Suppressor macrophage (primary cell): ENCODE results near the gene ADAM15.
A peak's percentile ranks its signal among the peaks of the same experiment; 100 is the strongest.

ENCODE experiments used
- DNase-seq, 4 experiments: peaks; one replicate each; pipeline ENCODE4 v3.0.0-alpha.2; 2020 to 2022

The ADAM15 gene

DNA sequence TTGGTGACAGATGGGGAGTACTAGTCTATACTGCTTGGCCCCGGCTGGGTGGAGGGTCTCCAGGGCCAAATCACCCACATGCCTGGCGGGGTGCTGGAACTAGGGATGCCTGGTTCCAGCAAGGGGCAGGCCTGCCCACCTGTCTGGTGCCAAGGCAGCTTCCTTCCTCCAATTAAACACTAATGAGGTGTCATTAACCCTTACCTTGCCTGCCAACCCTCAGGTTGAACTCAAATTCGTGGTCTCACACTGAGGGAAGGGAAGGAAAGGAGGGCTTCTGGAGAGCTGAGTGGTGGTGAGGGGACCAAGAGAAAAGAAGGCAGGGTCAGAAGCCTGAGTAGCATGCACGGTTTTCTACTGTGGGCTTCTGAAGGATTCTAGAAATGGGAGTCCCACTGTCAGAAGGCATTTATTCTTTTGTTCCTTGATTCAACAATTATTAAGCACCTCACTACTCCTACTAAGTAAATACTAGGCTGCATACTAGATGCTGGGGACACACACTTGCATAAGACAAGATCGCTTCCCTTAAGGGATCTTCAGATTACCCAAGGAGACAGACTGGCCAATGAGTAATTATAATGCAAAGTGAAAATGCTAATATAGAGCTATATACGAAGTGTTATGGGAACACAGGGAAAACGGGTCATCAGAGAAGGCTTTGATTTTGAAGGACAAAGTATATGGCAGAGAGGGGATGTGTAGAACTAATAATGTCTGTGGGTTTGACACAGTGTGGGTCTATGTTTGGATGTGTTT lies 21.6 kb downstream of the ADAM15 start:
- peak in 1 of 4 experiments; percentile 41 for DNase-seq

DNA sequence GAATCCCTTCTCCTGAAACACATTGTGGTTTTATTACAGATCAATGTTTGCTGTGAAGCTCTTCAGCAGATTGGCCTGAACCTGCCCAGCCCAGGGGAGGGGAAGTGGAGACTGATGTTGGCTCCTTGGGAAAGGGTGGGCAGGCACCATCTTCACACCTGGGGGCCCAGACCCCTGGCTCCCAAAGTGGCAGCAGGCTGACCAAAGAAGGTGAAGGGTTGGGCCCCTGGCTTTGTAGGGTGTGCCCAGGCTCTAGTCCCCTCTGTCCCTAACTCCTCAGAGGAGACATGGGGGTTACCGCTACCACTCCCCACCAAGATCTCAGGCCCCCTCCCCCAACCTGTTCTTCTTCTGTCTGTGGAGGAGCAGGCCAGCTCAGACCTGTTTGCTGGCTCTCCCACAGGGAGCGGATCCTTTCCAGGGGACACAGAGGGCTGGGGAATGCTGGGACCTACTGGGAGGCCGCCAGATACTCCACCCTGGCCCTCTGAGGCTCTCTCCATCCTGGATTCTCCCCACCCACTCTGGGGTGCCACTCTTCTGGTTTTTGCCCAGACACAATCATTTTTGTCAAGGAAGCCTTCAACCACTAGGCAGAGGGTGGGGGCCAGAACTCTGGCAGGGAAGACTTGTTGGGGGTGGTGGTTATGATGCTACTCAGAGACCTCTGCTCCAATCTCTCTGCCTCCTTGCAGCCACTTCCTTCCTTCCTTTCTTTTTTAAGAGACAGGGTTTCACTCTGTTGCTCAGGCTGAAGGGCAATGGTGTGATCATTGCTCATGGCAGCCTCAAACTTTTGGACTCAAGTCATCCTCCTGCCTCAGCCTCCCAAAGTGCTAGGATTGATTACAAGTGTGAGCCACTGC lies 22.5 kb downstream of the ADAM15 start:
- no peak for DNase-seq

GRCh38 chr1:155075535-155075934 lies 24.4 kb downstream of the ADAM15 start:
- no peak for DNase-seq

DNA sequence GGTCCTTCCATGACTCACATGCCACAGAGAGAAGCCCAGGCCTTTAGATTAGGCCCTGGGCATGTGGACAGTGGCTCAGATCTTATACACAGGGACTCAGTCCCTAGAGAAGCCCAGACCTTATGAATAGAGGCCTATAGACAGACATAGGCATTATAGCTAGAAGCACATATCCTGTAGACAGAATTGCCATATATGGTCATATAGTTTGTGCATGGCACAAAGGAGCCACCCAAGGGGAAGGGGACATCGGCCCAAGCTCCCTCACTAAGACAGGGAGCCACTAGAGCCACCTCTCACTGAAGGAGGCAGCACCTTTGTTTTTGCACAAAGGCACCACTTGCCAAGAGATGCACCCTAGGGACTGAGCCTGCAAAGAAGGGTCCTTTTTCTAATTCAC lies 25.3 kb downstream of the ADAM15 start:
- no peak for DNase-seq

GRCh38 chr1:155077346-155077745 lies 26.2 kb downstream of the ADAM15 start:
- DNase-seq, result no peak

GRCh38 chr1:155077758-155078445 lies 26.8 kb downstream of the ADAM15 start:
- no peak for DNase-seq

DNA sequence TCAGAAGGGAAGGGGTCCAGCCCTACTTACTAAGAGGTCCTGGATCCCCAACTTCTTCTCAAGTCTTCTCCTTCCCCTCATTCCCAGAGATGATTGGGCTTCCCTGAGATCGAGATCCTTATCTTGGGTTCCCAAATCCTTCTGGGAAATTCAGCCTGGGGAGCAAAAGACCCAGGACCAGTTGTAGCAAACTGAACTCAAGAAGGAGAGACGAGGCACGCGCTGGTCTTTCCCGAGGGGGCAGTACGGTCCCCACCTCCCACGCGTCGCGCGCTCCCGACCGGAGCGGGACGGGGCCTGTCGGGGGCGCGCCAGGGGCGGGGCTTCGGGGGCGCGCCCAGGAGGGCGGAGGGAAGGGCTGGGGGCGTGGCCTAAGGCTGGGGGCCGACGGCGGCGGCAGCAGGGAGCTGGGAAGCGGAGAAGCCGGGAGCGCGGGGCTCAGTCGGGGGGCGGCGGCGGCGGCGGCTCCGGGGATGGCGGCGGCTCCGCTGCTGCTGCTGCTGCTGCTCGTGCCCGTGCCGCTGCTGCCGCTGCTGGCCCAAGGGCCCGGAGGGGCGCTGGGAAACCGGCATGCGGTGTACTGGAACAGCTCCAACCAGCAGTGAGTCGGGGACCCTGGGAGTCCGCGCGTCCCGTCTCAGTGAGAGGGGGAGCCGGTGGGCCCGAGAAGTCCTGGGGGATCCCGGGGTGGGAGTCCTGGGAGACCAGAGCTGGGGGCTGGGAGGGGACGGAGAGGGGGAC lies 27.5 kb downstream of the ADAM15 start, which contains the start of gene EFNA3:
Gene EFNA3, plus strand, starts transcription at position 369 of the 741 bp plus-strand sequence. Its CDS starts 105 bp downstream, at position 474.
- peak; percentile 73 to 91 (median 81) for DNase-seq

- DNase-seq, result no peak
Measured at GRCh38 chr1:155079210-155079486, 28.0 kb downstream of the ADAM15 start.

DNA sequence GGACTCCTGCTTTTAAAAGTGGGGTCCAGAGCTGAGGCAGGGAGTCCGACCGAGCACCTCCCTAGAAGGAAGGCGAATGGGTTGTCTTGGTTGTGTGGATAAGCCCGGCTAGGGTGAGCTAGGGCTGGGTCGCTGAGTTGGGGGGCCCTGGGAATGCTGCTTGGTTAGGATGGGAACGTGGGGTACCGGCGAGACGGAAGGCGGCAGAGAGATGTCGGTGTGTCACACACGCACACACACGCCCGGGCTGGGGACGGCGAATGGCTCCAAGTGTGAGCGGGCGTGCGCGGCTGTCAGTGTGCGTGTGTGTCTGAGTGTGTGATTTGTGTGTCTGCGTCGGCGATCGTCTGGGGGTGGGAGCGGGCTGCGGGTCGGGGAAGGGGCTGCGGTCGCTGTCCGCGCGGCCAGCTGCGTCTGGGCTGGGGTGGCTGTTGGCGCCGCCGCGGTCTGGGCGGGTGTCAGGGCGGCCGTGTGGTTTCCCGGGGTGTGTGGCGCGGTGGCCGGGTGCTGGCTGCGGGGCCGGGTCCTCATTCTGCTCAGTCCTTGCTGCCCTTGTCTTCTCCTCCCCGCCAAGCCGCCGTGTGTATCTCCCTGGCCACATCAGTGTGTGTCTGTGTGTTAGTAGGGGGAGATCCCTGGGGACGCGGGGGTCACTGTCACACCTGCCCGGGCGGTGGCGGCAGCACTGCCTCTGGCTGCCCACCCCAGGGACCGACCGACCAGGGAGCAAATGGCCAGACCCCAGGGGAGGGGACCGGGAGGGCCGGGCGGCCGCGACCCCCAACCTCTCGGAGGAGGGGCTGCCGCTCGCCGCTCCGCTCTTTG lies 28.6 kb downstream of the ADAM15 start:
- peak in 2 of 4 experiments; percentile 24 to 45 for DNase-seq

DNA sequence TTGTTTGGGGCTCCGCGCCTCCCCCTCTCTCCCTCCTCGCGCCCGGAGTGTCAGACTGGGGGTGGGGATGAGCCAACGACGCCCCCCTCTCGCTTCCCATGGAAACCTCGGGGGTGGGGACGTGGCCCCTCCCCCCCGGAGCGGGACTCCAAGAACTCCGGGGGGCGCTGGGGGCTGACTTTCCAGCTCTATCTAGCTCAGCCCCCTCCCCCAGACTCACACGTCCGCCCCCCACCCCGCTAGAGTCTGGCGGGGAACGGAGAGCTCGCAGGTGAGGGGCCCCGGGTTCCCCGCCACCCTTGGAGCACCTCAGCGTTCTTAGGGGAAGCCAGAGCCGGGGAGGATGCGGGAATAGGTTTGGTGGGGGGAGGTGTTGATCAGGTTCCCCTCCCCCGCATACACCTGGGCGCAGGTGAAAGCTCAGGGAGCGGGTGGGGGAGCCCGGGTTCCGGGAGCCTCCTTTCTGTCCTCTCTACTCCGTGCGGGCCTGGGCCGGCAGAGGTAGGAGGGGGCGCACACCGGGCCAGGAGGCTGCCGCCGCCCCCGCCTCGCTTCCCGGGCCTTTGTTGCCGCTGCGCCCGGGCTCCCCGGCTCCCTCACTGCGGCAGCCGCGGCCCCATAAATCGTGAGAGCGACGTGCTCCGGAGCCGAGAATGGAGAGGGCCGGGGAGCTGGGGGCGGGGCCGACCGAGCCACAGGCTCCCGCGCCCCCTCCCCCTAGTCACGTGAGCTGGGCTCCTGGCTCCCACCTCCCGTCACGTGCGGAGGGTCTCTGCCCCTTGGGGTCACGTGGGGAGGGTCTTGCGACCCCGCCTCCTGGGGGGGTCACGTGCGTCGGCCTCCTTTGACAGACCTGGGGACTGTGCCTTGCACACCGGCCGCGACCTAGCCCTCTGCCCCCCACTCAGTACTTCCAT lies 29.5 kb downstream of the ADAM15 start:
- peak in 2 of 4 experiments; percentile 24 to 36 for DNase-seq

DNA sequence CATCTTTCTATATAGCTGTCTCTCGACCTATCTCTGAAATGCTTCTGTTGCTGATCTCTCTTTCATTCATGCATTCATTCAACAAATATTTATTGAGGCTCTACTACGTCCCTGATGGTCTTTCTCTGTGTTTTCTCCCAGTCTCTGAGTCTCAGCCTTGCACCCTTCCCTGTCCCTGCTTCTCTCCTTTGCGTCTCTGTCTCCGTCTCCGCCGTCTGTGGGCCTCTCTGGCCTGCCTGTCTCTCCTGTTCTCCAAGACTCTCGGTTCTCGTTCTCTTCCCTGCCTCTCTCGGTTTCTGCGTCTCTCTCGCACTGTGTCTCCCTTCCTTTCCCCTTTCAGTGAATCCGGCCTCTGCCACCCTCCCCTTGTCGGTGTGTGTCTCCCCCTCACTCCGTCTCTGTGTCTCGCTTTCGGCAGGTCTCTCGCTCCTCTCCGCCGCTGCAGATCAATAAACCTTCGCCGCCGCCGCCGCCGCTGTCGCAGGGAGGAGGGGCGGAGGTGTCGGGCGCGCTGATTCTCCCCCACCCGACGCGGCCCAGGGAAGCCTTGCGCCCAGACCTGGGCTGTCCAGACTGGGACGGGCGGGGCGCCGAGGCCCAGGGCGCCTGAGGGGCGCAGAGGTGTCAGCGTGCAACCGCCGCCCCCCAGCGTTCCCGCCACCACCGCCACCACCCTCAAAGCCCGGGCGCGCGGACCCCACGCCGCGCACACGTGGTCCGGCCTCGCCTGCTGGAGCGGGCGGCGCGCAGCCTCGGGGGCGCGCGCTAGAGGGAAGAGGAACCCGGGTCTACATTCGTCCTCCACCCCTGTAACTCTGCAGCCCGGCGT lies 30.6 kb downstream of the ADAM15 start:
- DNase-seq, result peak in 2 of 4 experiments; percentile 62 to 65

- DNase-seq, result peak in 2 of 4 experiments; percentile 25 to 39
Measured at GRCh38 chr1:155082301-155083051, 31.4 kb downstream of the ADAM15 start.

- DNase-seq, result no peak
Measured at GRCh38 chr1:155083052-155083541, 32.0 kb downstream of the ADAM15 start.

- DNase-seq, result peak; percentile 37 to 68 (median 56)
Measured at GRCh38 chr1:155083865-155084721, 33.0 kb downstream of the ADAM15 start.

- DNase-seq, result peak; percentile 92 to 97 (median 96)
Measured at GRCh38 chr1:155084722-155085503, 33.8 kb downstream of the ADAM15 start.

DNA sequence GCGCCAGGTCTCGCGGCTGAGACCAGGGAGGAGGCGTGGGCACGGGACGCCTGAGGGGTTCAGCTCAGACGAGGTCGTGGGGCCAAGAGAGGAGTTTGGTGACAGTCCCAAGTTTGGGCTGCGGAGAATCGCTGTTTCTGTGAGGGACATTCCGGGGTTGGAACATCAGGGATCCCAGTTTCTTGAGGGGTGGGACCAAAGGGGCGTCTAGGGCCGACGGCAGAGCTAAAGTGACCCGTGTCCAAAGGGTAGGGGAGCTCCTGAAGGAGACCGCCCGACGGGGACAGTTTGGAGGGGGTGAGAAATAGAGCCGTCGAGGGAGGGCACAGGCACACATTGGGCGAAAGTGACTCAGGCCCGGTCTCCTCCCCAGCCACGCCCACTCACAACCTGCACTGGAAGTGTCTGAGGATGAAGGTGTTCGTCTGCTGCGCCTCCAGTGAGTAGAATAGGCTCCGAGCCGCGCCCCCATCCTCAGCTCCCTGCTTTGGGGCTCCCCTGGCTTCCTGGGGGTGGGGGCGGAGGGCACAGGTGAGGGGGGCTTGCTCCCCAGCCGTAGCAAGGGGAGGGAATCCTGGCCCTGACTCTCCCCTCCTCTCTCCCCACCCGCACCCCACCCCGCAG lies 34.5 kb downstream of the ADAM15 start:
- peak; percentile 47 to 76 (median 67) for DNase-seq
